ENCODE results near the gene SLC38A3. TPM values are rescaled to one million over a fixed set of nuclear protein-coding genes. Genes with fewer than 3 reads are reported as not detected.

SLC38A3 gene
- total and polyA plus RNA-seq, 2 donors (not counting 3 experiments of a cell fraction or from before 2014, with no cell fraction given) = 0.60 to 1.1 TPM

GRCh38 chr3:50163572-50164455 is 41.3 kb upstream of the SLC38A3 start:
- DNase-seq (ENCODE audit: low read depth, low spot score) = peak; percentile 75
- dilution Hi-C loops (cut with MboI; ENCODE audit: extremely low pct_ligation_motif_present, low sequenced_read_pairs) = no loop called here
- FAIRE-seq = peak; percentile 93
- Histone ChIP-seq H3K4me3 (replicated peaks in 1 of 3; ENCODE audit: insufficient read depth in 1 of 3, low read depth in 1 of 3, low read length in 3 of 3) (no peak overlapping the region), H3K27me3 (ENCODE audit: control insufficient read depth in 2 of 2, insufficient read depth in 2 of 2, low read length in 2 of 2) (no peaks in the 10 kb centered on the region), H3K4me2 (ENCODE audit: insufficient read depth, low read length) (no peak overlapping the region), H3K9me1 (replicated peaks; ENCODE audit: control insufficient read depth, extremely low read depth, insufficient read depth, low read length) (no peaks in the 10 kb centered on the region), H3K9ac (replicated peaks; ENCODE audit: extremely low read depth, insufficient read depth, low read length) (no peak overlapping the region), H3K79me2 (ENCODE audit: control insufficient read depth, insufficient read depth, low read length) (peaks cover 59% of the 10 kb centered on the region), H4K20me1 (replicated peaks; ENCODE audit: control insufficient read depth, extremely low read depth, insufficient read depth, low read length) (no peaks in the 10 kb centered on the region), H3K27ac (ENCODE audit: insufficient read depth, low read depth, low read length) (peak overlapping the region; percentile 45), H2AFZ (ENCODE audit: low read depth, low read length) (no peak overlapping the region), H3K36me3 (ENCODE audit: control insufficient read depth in 2 of 2, extremely low read depth in 1 of 2, insufficient read depth in 2 of 2, low read length in 2 of 2) (peaks cover 0 to 9% of the 10 kb centered on the region in 2 experiments), H3K9me3 (replicated peaks; ENCODE audit: control insufficient read depth, insufficient read depth, low read length) (no peaks in the 10 kb centered on the region), H3K4me1 (ENCODE audit: control insufficient read depth, extremely low read depth, insufficient read depth, low read length) (peaks cover 98% of the 10 kb centered on the region)
- intact Hi-C loops (cut with micrococcal nuclease) = no loop called here
- TF ChIP-seq GATA2 (IDR thresholded peaks at IDR 0.05; ENCODE audit: insufficient read depth, insufficient read length, low read depth, low read length) = peak; percentile 92
- peak; percentile 76 for TF ChIP-seq POLR2AphosphoS5 (IDR thresholded peaks at IDR 0.05; ENCODE audit: insufficient read depth, low read depth, low read length)
- TF ChIP-seq FOS (IDR thresholded peaks at IDR 0.05; ENCODE audit: borderline replicate concordance, insufficient read depth, low read length) = no peak
- TF ChIP-seq POLR2A (IDR thresholded peaks at IDR 0.05; ENCODE audit: low read depth, low read length) = peak; percentile 52
- TF ChIP-seq JUN (IDR thresholded peaks at IDR 0.05; ENCODE audit: borderline replicate concordance, insufficient read depth, insufficient read length, low read depth) = no peak
- no TSS peak for BruUV-seq (replicated peaks)
- ChIA-PET POLR2A (interaction anchor here (0.8 to 2.6 kb wide), 2 partner anchors 8 to 80 kb away, joined by 4 to 10 read pairs; no protein-coding TSS in a partner anchor), CTCF (interaction anchor here (0.9 to 2.6 kb wide), 10 partner anchors 8 to 110 kb away, joined by 3 to 19 read pairs (median 4); no protein-coding TSS in a partner anchor)

- dilution Hi-C loops (cut with MboI; ENCODE audit: extremely low pct_ligation_motif_present, low sequenced_read_pairs) (no loop called here), intact Hi-C loops (cut with micrococcal nuclease) (no loop called here)
- Histone ChIP-seq H2AFZ (ENCODE audit: low read depth, low read length) (no peak overlapping the region), H3K4me2 (ENCODE audit: insufficient read depth, low read length) (no peak overlapping the region), H3K36me3 (ENCODE audit: control insufficient read depth in 2 of 2, extremely low read depth in 1 of 2, insufficient read depth in 2 of 2, low read length in 2 of 2) (peaks cover 0 to 9% of the 10 kb centered on the region in 2 experiments), H3K4me3 (replicated peaks in 1 of 3; ENCODE audit: insufficient read depth in 1 of 3, low read depth in 1 of 3, low read length in 3 of 3) (no peak overlapping the region), H3K9ac (replicated peaks; ENCODE audit: extremely low read depth, insufficient read depth, low read length) (no peak overlapping the region), H3K27me3 (ENCODE audit: control insufficient read depth in 2 of 2, insufficient read depth in 2 of 2, low read length in 2 of 2) (no peaks in the 10 kb centered on the region), H3K9me1 (replicated peaks; ENCODE audit: control insufficient read depth, extremely low read depth, insufficient read depth, low read length) (no peaks in the 10 kb centered on the region), H3K79me2 (ENCODE audit: control insufficient read depth, insufficient read depth, low read length) (peaks cover 59% of the 10 kb centered on the region), H3K4me1 (ENCODE audit: control insufficient read depth, extremely low read depth, insufficient read depth, low read length) (peaks cover 98% of the 10 kb centered on the region), H4K20me1 (replicated peaks; ENCODE audit: control insufficient read depth, extremely low read depth, insufficient read depth, low read length) (no peaks in the 10 kb centered on the region), H3K9me3 (replicated peaks; ENCODE audit: control insufficient read depth, insufficient read depth, low read length) (no peaks in the 10 kb centered on the region), H3K27ac (ENCODE audit: insufficient read depth, low read depth, low read length) (peak overlapping the region; percentile 45)
- CTCF ChIA-PET = interaction anchor here (0.9 to 2.6 kb wide), 11 partner anchors 8 to 109 kb away, joined by 3 to 19 read pairs (median 4); no protein-coding TSS in a partner anchor
- TF ChIP-seq POLR2A (IDR thresholded peaks at IDR 0.05; ENCODE audit: low read depth, low read length) (no peak), MAX (IDR thresholded peaks at IDR 0.05; ENCODE audit: insufficient read depth, insufficient read length) (no peak), GATA2 (IDR thresholded peaks at IDR 0.05; ENCODE audit: insufficient read depth, insufficient read length, low read depth, low read length) (no peak), MYC (IDR thresholded peaks at IDR 0.05; ENCODE audit: low read depth, low read length) (no peak), CTCF (IDR thresholded peaks at IDR 0.05; ENCODE audit: extremely low read depth in 1 of 2, insufficient read depth in 1 of 2, low read depth in 1 of 2, low read length in 2 of 2) (no peak)
- POLR2A ChIA-PET = interaction anchor here (0.8 to 2.6 kb wide), 2 partner anchors 8 to 79 kb away, joined by 4 to 10 read pairs; no protein-coding TSS in a partner anchor
- FAIRE-seq (no peak), DNase-seq (ENCODE audit: low read depth, low spot score) (no peak)
- BruUV-seq (replicated peaks) = no TSS peak
Observed at GRCh38 chr3:50164481-50164880, 40.6 kb upstream of the SLC38A3 start.
